Non-pigmented ciliary epithelial cell (primary cell): ENCODE measurements around the gene WDR81.
"Not testable (repeated sequence)": the region's sequence is repeated elsewhere in the genome, so short reads cannot be mapped to it uniquely, and the experiment has no call there.

Source experiments
- DNase-seq: peaks from one replicate; pipeline ENCODE4 v3.0.0-alpha.2; 2010; ENCODE audit warnings: low read depth

Gene WDR81

DNA sequence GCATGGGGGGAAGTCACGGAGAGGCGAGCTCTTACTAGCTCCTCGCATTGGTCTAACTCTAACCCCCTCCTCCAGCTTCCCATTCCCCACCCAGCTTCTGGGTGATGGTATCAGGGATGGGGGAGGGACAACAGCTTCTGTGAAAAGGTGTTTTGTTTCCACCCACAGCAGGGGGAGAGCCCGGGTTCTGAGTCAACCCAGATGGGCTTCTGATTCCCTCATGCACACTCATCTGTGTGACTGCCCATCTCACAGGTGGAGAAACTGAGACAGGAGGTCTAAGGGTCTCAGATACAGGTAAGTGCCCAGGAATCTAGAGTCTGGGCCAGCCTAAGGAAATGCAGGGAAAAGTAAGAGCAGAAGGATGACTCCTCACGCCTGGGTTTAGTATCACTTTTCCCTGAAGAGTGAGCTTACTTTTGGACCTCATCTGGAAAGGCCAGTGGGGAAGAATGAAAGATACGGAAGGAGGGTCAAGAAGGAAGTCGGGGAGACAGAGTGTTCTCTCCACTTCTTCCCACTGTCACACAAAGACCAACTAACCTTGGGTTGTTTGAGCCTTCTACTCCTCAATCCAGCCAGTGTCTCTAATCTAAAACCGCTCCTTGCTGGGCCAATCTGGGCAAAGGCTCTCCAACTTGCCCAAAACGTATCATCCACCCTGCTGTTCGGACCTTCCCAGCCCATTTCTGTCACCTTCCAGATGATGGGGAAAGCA is 11.2 kb upstream of the WDR81 start:
- no peak for DNase-seq

DNA sequence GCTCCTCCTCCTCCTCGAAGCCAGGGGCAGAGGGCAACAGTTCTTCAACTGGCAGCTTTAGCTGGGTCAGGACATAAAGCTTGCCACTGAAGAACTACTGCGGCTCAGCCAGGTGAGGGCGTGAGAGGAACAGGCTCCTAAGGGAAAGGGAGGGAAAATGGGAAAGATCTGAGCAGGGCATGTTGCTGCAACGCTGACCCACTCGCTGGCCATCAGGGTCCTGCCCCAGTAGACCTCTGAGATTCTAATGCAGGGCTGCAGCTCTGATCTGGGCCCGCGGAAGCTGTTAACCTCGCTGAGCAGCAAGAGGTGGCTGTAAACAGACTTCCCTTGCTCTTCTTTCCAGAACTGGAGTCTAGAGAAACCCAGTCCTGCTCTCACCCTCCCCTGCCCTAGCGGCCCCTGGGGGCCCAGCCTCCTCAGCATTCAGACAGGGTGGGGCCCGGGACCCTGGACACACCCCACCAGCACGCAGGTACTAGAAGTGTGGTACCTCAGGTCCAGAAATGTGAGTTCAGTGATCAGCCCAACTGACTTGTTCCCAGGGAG is 10.6 kb upstream of the WDR81 start:
- no peak for DNase-seq

DNA sequence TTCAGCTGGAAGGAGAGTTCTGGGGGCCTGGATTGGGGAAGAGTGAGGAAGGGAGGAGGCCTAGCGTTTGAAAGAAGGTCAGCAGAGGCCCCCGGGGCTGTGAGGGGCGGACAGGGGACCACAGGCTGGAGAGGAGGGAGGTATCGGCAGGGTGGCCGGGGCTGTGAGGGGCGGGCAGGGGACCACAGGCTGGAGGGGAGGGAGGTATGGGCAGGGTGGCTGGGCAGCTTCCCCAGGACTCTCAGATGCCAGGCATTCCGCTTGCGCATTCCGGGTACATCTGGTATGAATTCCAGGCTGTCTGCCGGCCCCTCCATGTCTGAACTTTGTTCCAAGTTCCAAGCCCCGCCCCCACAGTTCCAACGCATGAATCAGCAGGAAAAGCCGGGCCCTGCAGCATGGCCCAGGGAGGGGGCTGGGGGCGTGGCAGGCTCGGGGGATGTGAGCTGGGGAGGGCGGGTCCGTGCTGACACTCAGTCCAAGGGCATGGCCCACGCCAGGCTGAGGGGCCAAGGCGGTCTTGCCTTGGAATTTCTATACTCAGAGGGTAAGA is 10.0 kb upstream of the WDR81 start:
- peak; percentile 89 for DNase-seq

DNA sequence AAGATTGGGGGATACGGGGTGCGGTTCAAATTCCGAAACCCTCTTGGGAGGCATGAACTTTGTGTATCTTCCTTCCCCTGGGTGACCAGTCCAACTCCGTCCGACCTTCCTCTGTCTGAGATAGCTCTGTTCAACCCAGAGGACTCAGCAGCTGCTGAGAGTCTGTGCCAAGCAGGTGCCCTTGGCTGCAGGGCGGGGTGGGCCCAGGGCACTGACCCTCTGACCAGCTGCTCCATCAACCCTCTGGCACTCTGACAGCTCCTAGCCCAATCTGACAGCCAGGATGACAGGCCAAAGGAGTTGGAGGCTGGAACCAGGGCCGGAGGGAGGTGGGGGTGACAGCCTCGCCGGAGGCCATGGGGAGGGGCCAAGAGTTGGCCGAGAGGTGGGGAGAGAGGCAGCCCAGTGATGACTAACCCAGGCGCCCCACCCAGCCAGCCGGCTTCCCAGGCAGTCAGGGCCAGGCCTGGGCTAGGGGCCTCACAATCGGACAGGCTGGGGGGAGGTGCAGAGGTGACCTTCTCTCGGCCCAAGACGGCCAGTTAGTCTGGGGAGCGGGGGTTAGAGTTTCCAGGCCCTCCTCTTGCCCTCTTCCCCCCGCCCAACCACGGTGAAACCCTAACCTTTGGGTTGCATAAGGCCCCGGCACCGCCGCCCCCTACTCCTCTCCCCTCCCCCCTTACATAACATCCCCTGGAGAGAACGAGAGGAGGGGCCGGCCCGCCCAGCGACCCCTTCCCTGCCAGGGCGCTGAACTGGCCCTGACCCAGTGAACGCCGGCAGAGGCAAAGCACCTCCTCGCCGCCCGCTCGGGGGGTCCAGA is 9.3 kb upstream of the WDR81 start:
- no peak for DNase-seq

DNA sequence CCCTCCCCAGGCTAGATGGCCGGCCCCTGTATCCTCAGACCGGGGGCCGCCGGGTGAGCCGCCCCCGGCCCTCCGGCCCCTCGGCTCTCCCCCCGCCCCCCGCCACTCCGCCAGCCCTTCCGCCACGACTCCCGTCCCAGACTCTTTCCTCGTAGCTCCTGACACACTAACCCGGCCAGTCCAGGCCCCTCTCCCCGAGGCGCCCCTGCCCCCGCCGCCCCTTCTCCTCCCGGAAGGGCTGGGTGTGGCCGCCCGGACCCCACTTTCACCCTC is 8.8 kb upstream of the WDR81 start:
- no peak for DNase-seq

DNA sequence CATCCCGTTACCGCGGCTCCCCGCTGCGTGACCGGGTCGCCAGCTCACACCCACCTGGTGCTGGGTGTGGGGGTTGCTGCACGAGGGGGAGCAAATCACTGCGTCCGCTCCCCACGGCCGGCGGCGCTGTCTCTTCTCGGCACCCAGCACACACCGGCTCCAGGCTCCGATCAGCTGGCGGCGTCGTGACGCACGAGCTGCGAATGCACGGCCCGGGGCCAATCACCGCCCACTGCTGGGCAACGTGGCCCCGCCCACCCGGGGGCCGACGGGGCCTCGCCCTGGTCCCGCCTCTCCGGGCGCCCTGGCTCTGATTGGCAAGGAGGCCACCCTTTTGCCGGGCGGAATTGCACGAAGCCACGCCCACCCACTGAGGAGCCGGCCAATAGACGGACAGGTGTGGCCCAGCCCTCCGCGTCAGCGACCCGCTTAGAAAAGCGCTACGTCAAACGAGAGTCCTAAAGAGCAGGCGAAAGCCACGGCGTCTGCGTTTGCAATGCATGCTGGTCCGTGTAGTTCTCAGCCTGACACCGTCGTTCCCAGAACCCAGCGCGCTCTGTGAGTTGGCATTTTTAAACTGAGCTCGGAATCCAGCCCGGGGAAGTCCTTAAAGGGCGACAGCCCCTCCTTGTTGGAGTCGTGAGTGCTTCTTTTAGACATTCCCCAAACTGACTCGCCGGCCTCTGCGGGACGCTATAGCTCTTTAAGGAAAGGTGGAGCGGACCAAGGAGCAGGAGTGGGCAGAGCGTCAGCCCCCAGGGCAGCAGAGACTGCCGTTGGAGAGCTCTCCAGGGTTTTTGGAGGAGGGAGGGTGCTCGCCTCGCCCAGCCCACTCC is 8.2 kb upstream of the WDR81 start:
- peak; percentile 100 for DNase-seq

DNA sequence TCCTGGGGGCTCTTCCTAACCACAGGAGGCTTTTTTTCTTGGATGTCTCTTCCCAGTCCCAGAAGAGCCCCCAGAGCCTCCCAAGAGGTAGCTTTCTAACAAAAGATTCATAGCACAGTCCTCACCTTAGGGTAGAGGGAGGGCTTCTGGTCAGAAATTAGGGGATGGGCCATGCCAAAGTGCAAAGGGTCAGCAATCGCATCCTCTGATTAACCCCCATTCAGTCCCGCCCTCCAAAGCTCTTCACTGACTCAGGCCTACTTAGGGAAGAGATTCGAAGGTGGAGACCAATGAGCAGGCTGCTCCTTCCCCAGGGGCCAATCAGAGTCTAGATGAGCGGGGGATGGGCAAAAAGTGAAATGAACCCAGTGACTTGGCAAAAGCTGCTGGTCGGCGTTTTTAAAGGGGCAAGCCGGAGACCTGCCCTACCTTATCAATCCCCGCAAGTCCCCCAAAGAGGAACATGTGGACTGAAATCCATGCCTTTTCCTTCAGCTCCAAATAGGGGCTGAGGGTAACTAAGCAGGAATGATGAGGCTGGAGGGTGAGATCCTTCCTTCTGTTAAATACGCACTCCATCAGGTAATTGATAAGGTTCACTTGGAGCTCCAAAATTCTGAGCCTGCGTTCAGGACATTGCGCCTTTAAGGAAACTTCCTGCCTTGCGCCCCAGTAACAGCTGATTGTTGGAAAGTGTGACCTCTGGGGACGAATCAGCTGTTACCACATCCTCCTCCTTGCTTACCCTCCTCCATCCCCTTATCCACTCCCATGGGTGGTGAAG is 7.4 kb upstream of the WDR81 start:
- peak; percentile 97 for DNase-seq

DNA sequence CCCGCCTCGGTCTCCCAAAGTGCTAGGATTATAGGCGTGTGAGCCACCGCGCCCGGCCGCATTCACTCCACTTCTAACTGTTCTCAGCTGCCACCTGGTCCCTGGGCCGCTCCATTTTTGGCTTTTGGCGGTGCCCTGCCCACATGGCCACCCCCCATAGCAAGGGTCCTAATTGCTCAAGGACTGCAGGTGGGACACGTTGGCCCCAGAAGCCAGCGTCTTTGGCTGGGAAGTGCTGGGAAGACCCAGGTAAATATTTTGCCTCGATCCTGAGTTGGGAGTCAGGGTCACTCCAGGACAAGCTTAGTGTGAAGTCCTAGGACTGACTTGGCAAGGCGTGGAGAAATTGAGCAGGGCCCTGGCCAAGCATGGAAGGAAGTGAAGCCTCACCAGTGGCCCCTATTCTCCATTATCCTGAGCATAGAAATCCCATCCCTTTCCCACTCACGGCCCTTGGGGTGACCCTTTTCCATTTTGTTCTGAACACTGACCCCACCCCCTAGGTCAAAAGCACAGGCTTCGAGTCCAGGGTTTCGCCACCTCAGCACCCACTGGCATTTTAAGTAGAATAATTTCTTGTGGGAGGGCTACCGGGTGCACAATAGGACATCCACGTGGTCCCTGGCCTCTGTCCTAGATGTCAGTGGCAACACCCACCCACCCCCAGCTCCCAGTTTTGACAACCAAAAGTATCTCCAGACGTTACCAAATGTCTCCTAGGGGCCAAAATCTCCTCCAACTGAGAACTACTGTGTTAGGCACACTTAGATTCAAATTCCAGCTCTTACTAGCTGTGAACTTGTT is 5.9 kb upstream of the WDR81 start:
- no peak for DNase-seq

DNA sequence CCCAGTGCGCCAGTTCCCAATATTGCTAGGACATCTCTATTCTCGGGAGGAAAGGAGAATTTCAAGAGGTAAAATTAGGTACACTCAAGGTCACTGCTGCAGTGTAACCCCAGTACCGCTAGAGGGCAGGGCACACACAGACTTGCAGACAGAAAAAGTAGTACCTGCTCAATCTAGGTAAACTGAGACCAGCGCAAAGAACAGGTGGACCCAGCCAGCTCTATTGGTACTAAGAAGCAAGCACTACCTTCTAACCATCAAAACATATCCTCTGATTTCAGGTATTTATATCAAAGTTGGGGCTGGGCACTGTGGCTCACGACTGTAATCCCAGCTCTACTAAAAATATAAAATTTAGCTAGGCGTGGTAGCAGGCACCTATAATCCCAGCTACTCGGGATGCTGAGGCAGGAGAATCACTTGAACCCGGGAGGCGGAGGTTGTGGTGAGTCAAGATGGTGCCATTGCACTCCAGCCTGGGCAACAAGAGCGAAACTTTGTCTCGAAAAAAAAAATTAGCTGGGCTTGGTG is 3.6 kb upstream of the WDR81 start:
- DNase-seq = no peak

DNA sequence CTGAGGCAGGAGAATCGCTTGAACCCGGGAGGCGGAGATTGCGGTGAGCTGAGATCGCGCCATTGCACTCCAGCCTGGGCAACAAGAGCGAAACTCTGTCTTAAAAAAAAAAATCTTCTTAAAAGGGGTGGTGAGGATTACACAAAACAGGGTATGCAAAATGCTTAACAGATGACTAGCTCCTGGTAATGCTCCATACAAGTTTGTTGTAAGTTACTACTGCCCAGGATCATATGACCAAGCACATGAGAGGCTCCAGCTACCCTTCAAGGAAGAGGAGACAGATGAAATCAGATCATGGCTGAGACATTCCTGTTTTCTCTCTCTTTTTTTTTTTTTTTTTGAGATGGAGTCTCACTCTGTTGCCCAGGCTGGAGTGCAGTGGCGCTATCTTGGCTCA is 2.5 kb upstream of the WDR81 start:
- not testable (repeated sequence) for DNase-seq

DNA sequence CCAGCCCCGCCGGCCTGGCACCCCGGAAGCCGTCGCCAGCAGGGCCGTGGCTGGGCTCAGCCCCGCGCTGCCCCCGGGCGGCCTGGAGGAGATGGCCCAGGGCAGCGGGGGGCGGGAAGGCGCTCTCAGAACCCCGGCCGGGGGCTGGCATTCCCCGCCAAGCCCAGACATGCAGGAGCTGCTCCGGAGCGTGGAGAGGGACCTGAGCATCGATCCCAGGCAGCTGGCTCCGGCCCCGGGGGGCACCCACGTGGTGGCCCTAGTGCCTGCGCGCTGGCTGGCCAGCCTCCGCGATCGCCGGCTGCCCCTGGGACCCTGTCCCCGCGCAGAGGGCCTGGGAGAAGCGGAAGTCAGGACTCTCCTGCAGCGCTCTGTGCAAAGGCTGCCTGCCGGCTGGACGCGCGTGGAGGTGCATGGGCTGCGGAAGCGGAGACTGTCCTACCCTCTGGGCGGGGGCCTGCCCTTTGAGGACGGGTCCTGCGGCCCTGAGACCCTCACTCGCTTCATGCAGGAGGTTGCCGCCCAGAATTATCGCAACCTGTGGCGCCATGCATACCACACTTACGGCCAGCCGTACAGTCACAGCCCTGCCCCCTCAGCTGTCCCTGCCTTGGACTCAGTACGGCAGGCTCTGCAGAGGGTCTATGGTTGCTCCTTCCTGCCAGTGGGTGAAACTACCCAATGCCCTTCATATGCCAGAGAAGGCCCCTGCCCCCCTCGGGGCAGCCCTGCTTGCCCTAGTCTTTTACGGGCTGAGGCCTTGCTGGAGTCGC is 551 bp downstream of the WDR81 start:
- no peak for DNase-seq

DNA sequence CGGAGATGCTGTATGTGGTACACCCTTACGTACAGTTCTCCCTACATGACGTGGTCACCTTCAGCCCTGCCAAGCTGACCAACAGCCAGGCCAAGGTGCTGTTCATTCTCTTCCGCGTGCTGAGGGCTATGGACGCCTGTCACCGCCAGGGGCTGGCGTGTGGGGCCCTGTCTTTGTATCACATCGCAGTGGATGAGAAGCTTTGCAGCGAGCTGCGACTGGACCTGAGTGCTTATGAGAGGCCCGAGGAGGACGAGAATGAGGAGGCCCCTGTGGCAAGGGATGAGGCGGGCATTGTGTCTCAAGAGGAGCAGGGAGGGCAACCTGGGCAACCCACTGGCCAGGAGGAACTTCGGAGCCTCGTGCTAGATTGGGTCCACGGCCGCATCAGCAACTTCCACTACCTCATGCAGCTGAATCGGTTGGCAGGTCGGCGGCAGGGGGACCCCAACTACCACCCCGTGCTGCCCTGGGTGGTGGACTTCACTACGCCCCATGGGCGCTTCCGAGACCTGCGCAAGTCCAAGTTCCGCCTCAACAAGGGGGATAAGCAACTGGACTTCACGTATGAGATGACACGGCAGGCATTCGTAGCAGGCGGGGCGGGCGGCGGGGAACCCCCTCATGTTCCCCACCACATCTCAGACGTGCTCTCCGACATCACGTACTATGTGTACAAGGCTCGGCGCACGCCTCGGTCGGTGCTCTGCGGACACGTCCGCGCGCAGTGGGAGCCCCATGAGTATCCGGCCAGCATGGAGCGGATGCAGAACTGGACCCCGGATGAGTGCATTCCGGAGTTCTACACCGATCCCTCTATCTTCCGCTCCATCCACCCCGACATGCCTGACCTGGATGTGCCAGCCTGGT is 1.4 kb downstream of the WDR81 start:
- DNase-seq = no peak

DNA sequence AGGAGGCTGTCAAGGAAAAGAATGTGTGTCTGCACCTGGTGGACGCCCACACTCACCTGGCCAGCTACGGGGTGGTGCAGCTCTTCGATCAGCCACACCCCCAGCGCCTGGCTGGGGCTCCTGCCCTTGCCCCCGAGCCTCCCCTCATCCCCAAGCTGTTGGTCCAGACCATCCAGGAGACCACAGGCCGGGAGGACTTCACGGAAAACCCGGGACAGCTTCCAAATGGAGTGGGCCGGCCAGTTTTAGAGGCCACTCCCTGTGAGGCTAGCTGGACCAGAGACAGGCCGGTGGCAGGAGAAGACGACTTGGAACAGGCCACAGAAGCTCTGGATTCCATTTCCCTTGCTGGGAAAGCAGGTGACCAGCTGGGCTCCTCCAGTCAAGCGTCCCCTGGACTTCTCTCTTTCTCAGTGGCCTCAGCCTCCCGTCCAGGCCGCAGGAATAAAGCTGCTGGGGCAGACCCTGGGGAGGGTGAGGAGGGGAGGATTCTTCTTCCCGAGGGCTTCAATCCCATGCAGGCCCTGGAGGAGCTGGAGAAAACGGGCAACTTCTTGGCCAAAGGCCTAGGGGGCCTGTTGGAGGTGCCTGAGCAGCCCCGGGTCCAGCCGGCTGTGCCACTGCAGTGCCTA is 2.2 kb downstream of the WDR81 start:
- no peak for DNase-seq

DNA sequence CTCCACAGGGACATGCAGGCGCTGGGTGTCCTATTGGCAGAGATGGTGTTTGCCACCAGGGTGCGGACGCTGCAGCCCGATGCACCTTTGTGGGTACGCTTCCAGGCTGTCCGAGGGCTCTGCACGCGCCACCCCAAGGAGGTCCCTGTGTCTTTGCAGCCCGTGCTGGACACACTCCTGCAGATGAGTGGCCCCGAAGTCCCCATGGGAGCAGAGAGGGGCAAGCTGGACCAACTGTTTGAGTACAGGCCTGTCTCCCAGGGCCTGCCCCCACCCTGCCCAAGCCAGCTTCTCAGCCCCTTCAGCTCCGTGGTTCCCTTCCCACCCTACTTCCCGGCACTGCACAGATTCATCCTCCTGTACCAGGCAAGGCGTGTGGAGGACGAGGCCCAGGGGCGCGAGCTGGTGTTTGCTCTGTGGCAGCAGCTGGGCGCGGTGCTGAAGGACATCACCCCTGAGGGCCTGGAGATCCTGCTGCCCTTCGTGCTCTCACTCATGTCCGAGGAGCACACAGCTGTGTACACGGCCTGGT is 2.8 kb downstream of the WDR81 start:
- DNase-seq = no peak

DNA sequence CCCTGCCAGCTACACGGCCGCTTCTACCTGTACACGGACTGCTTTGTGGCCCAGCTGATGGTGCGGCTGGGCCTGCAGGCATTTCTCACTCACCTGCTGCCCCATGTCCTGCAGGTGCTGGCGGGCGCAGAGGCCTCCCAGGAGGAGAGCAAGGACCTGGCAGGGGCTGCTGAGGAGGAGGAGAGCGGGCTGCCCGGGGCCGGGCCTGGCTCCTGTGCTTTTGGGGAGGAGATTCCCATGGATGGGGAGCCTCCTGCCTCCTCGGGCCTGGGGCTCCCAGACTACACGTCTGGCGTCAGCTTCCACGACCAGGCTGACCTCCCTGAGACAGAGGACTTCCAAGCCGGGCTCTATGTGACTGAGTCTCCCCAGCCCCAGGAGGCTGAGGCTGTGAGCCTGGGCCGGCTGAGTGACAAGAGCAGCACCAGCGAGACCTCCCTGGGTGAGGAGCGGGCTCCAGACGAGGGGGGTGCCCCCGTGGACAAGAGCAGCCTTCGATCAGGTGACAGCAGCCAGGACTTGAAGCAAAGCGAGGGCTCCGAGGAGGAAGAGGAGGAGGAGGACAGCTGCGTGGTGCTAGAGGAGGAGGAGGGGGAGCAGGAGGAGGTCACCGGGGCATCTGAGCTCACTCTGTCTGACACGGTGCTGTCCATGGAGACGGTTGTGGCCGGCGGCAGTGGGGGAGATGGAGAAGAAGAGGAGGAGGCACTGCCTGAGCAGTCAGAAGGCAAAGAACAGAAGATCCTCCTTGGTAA is 3.5 kb downstream of the WDR81 start:
- DNase-seq = no peak

DNA sequence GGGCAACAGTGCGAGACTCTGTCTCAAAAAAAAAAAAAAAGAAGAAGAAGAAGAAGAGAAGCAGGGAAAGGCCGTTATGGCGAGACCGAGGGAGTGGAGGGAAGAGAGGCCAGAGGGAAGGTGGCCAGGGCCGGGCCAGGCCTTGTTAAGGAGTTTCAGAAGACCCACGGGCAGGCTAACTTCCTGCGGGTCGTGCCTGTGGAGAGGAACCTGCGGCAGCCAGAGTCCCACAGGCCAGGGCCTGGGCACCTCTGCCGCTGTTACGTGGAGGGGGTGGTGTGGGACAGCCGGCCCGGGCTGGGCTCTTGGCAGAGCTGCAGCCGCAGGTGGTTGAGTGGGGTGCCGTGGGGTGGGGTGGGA is 5.4 kb downstream of the WDR81 start:
- no peak for DNase-seq
